ENCODE measurements around the gene MANF.
A peak's percentile ranks its signal among the peaks of the same experiment; 100 is the strongest.

Gene MANF

DNA sequence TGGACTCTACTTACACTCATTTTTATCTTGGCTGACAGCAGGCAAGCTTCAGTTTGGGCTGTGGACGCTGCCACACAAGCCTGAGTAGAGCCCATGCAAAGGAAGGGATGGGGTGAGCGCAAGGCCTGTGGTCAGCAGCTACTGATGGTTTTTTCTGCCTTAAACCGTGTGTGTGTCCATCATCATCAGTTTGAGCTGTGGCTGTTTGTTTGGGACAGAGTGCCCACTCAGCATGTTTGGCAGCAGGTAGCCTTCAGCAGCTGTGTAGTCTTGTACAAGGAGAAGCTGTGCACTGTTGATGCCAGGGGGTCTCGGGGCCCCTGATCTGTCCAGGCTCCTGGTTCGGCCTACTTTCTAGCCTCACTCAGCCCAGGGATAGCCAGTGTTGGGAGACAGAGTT is 9.4 kb downstream of the MANF start:
- Histone ChIP-seq H3K36me3 (ENCODE audit: control insufficient read depth, insufficient read depth, low read length) (peaks cover 69% of the 10 kb centered on the region), H3K4me3 (ENCODE audit: insufficient read depth, low read depth, low read length, poor library complexity, severe bottlenecking) (no peak overlapping the region), H3K27ac (ENCODE audit: insufficient read depth, low read length, poor library complexity, severe bottlenecking) (no peak overlapping the region), H3K4me1 (ENCODE audit: control insufficient read depth, insufficient read depth, low read length, poor library complexity, severe bottlenecking) (peaks cover 41% of the 10 kb centered on the region), H3K9me3 (ENCODE audit: control insufficient read depth, low read length) (no peaks in the 10 kb centered on the region), H3K27me3 (replicated peaks; ENCODE audit: control insufficient read depth, insufficient read depth, low read length, poor library complexity, severe bottlenecking) (no peaks in the 10 kb centered on the region)
- DNase-seq = no peak

DNA sequence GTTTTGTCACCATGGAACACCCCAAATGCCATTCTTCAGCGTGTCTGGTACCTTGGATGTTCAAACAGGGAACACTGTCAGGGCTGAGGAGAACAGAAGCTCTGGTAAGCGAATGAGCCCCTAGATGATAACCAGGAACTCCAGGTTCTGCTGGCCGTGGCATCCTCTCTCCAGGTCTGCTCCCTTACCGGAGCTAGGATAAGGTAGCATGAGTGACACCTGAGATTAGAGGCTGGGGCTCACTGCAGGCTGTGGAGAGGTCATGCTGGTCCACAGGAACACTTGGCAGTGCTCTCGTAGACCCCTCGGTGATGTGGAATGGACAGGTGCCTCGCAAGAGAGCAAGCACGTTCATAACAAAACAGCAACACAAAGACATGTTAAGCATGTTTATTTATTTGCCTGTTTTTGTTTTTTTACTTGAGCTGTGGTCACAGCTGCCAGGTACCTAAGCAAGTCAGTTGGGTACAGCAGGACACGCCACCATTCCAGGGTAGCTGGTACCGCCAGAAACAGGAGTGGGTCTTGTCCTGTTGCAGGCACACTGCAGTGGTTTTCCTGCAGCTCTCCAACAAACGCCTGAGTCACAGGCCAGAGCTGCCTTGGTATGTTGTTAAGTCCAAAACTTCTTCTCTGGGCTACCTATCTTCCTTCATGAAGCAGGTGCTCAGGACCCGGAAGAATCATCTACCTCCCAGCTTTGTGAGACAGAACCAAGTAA is 10.6 kb downstream of the MANF start:
- H3K4me1 ChIP-seq (ENCODE audit: control insufficient read depth, insufficient read depth, low read length, poor library complexity, severe bottlenecking) = peaks cover 30% of the 10 kb centered on the region
- no peak overlapping the region for H3K27ac ChIP-seq (ENCODE audit: insufficient read depth, low read length, poor library complexity, severe bottlenecking)
- no peaks in the 10 kb centered on the region for H3K27me3 ChIP-seq (replicated peaks; ENCODE audit: control insufficient read depth, insufficient read depth, low read length, poor library complexity, severe bottlenecking)
- no peak for DNase-seq
- H3K4me3 ChIP-seq (ENCODE audit: insufficient read depth, low read depth, low read length, poor library complexity, severe bottlenecking) = no peak overlapping the region
- no peaks in the 10 kb centered on the region for H3K9me3 ChIP-seq (ENCODE audit: control insufficient read depth, low read length)
- H3K36me3 ChIP-seq (ENCODE audit: control insufficient read depth, insufficient read depth, low read length) = peaks cover 73% of the 10 kb centered on the region

GRCh38 chr3:51396401-51396800 is 11.3 kb downstream of the MANF start:
- DNase-seq = no peak

DNA sequence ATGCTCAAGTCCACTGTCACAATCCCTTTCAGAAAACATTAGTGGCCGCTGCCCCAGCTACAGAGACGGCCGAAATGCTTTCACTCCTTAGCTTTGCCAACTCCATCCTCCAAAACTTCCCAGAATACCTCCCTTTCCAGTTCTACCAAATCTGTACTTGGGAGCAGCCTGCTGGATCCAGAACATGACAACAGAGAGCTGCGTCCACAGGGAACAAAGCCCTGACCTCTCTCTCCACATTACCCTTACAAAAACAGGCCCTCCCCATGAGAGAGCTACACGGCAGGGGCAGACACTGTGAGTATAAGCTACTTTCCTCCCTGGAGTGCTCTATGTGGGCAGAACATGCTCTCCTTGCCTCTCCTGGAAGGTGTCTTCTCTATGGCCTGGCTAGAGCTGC is 12.3 kb downstream of the MANF start:
- Histone ChIP-seq H3K36me3 (ENCODE audit: control insufficient read depth, insufficient read depth, low read length) (peaks cover 73% of the 10 kb centered on the region), H3K4me1 (ENCODE audit: control insufficient read depth, insufficient read depth, low read length, poor library complexity, severe bottlenecking) (peaks cover 23% of the 10 kb centered on the region)

More at GRCh38 chr3:51396401-51396800, 11.3 kb downstream of the MANF start:
- peaks cover 76% of the 10 kb centered on the region for H3K36me3 ChIP-seq (ENCODE audit: control insufficient read depth, insufficient read depth, low read length)
- H3K27ac ChIP-seq (ENCODE audit: insufficient read depth, low read length, poor library complexity, severe bottlenecking) = peak overlapping the region; percentile 4
- no peaks in the 10 kb centered on the region for H3K27me3 ChIP-seq (replicated peaks; ENCODE audit: control insufficient read depth, insufficient read depth, low read length, poor library complexity, severe bottlenecking)
- H3K4me1 ChIP-seq (ENCODE audit: control insufficient read depth, insufficient read depth, low read length, poor library complexity, severe bottlenecking) = peaks cover 28% of the 10 kb centered on the region
- no peak overlapping the region for H3K4me3 ChIP-seq (ENCODE audit: insufficient read depth, low read depth, low read length, poor library complexity, severe bottlenecking)
- no peaks in the 10 kb centered on the region for H3K9me3 ChIP-seq (ENCODE audit: control insufficient read depth, low read length)

DNA sequence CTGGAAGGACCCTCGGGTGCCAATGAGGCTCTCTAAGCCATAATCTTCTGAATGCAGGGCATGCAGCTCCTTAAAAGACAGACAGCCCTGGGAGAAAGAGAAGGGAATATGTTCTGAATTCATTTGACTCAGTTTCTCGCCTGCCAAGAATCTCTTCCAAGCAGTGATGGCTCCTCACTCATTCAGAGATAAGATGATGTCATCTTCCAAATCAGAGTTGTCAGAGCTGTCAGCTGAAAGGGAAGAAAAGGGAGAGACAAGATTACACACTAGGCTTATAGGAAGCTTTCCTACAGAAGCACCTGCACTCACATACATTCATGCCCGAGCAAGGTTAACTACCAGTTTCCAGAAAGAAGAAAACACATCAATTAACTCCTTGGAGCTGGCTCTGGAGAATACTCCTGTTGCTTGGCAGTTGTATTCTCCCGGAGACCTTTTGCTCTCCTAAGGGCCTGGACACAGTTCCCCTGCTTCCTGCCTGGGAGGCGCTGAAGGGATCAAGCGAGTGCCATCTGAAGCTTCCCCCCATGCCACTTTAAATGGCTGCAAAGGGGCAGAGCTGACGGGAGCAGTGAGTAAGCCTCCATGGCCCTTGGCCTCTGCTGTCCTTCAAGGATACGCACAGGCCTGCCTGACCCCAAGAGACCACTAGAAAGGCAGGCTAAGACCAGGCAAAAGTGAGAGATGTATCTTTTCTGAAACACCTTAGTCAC is 13.7 kb downstream of the MANF start:
- no peak overlapping the region for H3K27ac ChIP-seq (ENCODE audit: insufficient read depth, low read length, poor library complexity, severe bottlenecking)
- H3K27me3 ChIP-seq (replicated peaks; ENCODE audit: control insufficient read depth, insufficient read depth, low read length, poor library complexity, severe bottlenecking) = no peaks in the 10 kb centered on the region
- no peak overlapping the region for H3K4me3 ChIP-seq (ENCODE audit: insufficient read depth, low read depth, low read length, poor library complexity, severe bottlenecking)
- peaks cover 70% of the 10 kb centered on the region for H3K36me3 ChIP-seq (ENCODE audit: control insufficient read depth, insufficient read depth, low read length)
- H3K4me1 ChIP-seq (ENCODE audit: control insufficient read depth, insufficient read depth, low read length, poor library complexity, severe bottlenecking) = peaks cover 11% of the 10 kb centered on the region
- no peaks in the 10 kb centered on the region for H3K9me3 ChIP-seq (ENCODE audit: control insufficient read depth, low read length)
- no peak for DNase-seq

More for the DNA sequence above, 12.3 kb downstream of the MANF start:
- Histone ChIP-seq H3K27me3 (replicated peaks; ENCODE audit: control insufficient read depth, insufficient read depth, low read length, poor library complexity, severe bottlenecking) (no peaks in the 10 kb centered on the region), H3K27ac (ENCODE audit: insufficient read depth, low read length, poor library complexity, severe bottlenecking) (no peak overlapping the region), H3K9me3 (ENCODE audit: control insufficient read depth, low read length) (no peaks in the 10 kb centered on the region), H3K4me3 (ENCODE audit: insufficient read depth, low read depth, low read length, poor library complexity, severe bottlenecking) (no peak overlapping the region)
- no peak for DNase-seq

- no peaks in the 10 kb centered on the region for H3K27me3 ChIP-seq (replicated peaks; ENCODE audit: control insufficient read depth, insufficient read depth, low read length, poor library complexity, severe bottlenecking)
- H3K4me1 ChIP-seq (ENCODE audit: control insufficient read depth, insufficient read depth, low read length, poor library complexity, severe bottlenecking) = no peaks in the 10 kb centered on the region
- peaks cover 56% of the 10 kb centered on the region for H3K36me3 ChIP-seq (ENCODE audit: control insufficient read depth, insufficient read depth, low read length)
- H3K4me3 ChIP-seq (ENCODE audit: insufficient read depth, low read depth, low read length, poor library complexity, severe bottlenecking) = no peak overlapping the region
- H3K27ac ChIP-seq (ENCODE audit: insufficient read depth, low read length, poor library complexity, severe bottlenecking) = no peak overlapping the region
- no peaks in the 10 kb centered on the region for H3K9me3 ChIP-seq (ENCODE audit: control insufficient read depth, low read length)
- DNase-seq = no peak
These were observed 15.1 kb downstream of the MANF start for GRCh38 chr3:51400166-51400565.

DNA sequence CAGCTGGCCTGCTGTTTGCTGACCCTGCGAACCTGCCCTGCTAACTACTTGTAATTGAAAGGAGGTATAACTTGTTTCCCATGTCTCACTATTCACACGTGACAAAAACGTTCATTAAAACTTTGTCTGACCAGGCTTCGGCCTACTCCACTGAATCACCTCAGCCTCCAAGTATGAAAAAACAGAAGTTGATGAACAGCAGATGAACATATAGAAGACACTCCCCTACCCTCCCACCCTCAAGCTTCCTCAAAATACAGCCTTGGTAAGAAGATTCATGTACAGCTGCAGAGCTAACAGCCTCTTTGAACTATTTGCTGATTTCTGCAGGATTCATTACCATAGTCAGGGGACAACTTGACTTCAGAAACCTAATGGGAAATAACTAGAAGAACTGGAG is 16.6 kb downstream of the MANF start:
- peaks cover 40% of the 10 kb centered on the region for H3K36me3 ChIP-seq (ENCODE audit: control insufficient read depth, insufficient read depth, low read length)
- no peak for DNase-seq
- H3K4me3 ChIP-seq (ENCODE audit: insufficient read depth, low read depth, low read length, poor library complexity, severe bottlenecking) = no peak overlapping the region
- no peaks in the 10 kb centered on the region for H3K4me1 ChIP-seq (ENCODE audit: control insufficient read depth, insufficient read depth, low read length, poor library complexity, severe bottlenecking)
- no peaks in the 10 kb centered on the region for H3K27me3 ChIP-seq (replicated peaks; ENCODE audit: control insufficient read depth, insufficient read depth, low read length, poor library complexity, severe bottlenecking)
- no peak overlapping the region for H3K27ac ChIP-seq (ENCODE audit: insufficient read depth, low read length, poor library complexity, severe bottlenecking)
- H3K9me3 ChIP-seq (ENCODE audit: control insufficient read depth, low read length) = no peaks in the 10 kb centered on the region

GRCh38 chr3:51403675-51404074 is 18.6 kb downstream of the MANF start:
- no peak overlapping the region for H3K27ac ChIP-seq (ENCODE audit: insufficient read depth, low read length, poor library complexity, severe bottlenecking)
- no peaks in the 10 kb centered on the region for H3K27me3 ChIP-seq (replicated peaks; ENCODE audit: control insufficient read depth, insufficient read depth, low read length, poor library complexity, severe bottlenecking)
- H3K4me3 ChIP-seq (ENCODE audit: insufficient read depth, low read depth, low read length, poor library complexity, severe bottlenecking) = no peak overlapping the region
- DNase-seq = no peak
- H3K36me3 ChIP-seq (ENCODE audit: control insufficient read depth, insufficient read depth, low read length) = peaks cover 26% of the 10 kb centered on the region
- no peaks in the 10 kb centered on the region for H3K4me1 ChIP-seq (ENCODE audit: control insufficient read depth, insufficient read depth, low read length, poor library complexity, severe bottlenecking)
- H3K9me3 ChIP-seq (ENCODE audit: control insufficient read depth, low read length) = no peaks in the 10 kb centered on the region

- Histone ChIP-seq H3K4me3 (ENCODE audit: insufficient read depth, low read depth, low read length, poor library complexity, severe bottlenecking) (no peak overlapping the region), H3K27ac (ENCODE audit: insufficient read depth, low read length, poor library complexity, severe bottlenecking) (no peak overlapping the region), H3K27me3 (replicated peaks; ENCODE audit: control insufficient read depth, insufficient read depth, low read length, poor library complexity, severe bottlenecking) (no peaks in the 10 kb centered on the region), H3K4me1 (ENCODE audit: control insufficient read depth, insufficient read depth, low read length, poor library complexity, severe bottlenecking) (no peaks in the 10 kb centered on the region), H3K9me3 (ENCODE audit: control insufficient read depth, low read length) (no peaks in the 10 kb centered on the region), H3K36me3 (ENCODE audit: control insufficient read depth, insufficient read depth, low read length) (peaks cover 24% of the 10 kb centered on the region)
- DNase-seq = no peak
These were observed 22.9 kb downstream of the MANF start for GRCh38 chr3:51408021-51408420.

- H3K36me3 ChIP-seq (ENCODE audit: control insufficient read depth, insufficient read depth, low read length) = peaks cover 21% of the 10 kb centered on the region
These were observed 23.7 kb downstream of the MANF start for GRCh38 chr3:51408813-51409212.

More at GRCh38 chr3:51408813-51409212, 23.7 kb downstream of the MANF start:
- Histone ChIP-seq H3K9me3 (ENCODE audit: control insufficient read depth, low read length) (no peaks in the 10 kb centered on the region), H3K27ac (ENCODE audit: insufficient read depth, low read length, poor library complexity, severe bottlenecking) (no peak overlapping the region), H3K27me3 (replicated peaks; ENCODE audit: control insufficient read depth, insufficient read depth, low read length, poor library complexity, severe bottlenecking) (no peaks in the 10 kb centered on the region), H3K4me3 (ENCODE audit: insufficient read depth, low read depth, low read length, poor library complexity, severe bottlenecking) (no peak overlapping the region), H3K4me1 (ENCODE audit: control insufficient read depth, insufficient read depth, low read length, poor library complexity, severe bottlenecking) (no peaks in the 10 kb centered on the region)
- no peak for DNase-seq
